CD4-positive, alpha-beta T cell treated with Interleukin-17A for 4 hours (primary cell): ENCODE results near the gene VAMP2.
"Not testable (repeated sequence)": the region's sequence is repeated elsewhere in the genome, so short reads cannot be mapped to it uniquely, and the experiment has no call there.

ENCODE experiments used
- DNase-seq: peaks from one replicate; pipeline ENCODE4 v3.0.0-alpha.2; 2020; ENCODE audit warnings: mixed read lengths

VAMP2 gene

GRCh38 chr17:8176197-8176940, 13.6 kb upstream of the VAMP2 start, which contains the start of gene TMEM107:
Gene TMEM107 (minus strand): TSS chr17:8176380. CDS start chr17:8176286, 94 bp downstream.
- DNase-seq = peak; percentile 91

GRCh38 chr17:8175795-8176196, 13.0 kb upstream of the VAMP2 start:
- no peak for DNase-seq

DNA sequence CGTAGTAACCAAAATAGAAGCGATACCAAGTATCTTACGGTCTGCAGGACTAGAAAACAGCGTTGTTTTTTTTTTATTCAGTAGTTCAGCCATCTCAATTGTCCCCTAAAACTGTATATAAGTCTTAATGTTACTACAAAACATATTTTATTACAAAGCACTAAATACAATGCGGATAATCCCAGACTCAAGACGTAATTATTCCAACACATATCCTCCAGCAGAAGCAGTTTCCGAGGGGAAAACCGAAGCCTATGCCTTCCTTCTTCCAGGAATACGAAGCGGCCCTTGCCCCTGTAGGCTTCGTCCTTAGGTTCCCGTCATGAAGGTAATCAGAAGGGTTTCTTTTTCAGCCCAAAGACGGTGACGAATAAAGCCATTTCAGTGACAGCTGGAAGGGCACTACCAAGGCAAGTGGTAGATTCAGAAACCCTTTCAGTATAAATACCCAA, 11.1 kb upstream of the VAMP2 start:
- DNase-seq = no peak

- DNase-seq = peak; percentile 78
These were observed 10.5 kb upstream of the VAMP2 start for GRCh38 chr17:8173056-8173870.

- DNase-seq = not testable (repeated sequence)
These were observed 7.4 kb upstream of the VAMP2 start for GRCh38 chr17:8170186-8170585.

DNA sequence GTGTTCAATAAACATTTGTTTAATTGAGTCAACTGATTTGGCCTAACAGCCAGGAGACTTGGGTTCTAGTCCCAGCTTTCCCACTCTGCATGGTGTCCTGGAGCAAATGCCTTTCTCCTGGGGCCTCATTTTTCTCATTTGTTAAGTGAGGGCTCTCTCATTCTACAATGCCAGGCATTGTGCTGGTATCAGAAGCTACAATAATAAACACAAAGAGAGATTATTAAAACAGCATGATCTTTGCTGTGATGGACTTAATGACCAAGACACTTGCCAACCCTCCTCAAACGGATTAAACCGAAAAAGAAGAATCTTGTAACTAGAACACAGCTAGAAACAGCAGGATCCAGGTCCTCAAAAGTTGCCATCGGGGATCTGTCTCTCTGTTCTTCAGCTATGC, 4.8 kb upstream of the VAMP2 start:
- no peak for DNase-seq

DNA sequence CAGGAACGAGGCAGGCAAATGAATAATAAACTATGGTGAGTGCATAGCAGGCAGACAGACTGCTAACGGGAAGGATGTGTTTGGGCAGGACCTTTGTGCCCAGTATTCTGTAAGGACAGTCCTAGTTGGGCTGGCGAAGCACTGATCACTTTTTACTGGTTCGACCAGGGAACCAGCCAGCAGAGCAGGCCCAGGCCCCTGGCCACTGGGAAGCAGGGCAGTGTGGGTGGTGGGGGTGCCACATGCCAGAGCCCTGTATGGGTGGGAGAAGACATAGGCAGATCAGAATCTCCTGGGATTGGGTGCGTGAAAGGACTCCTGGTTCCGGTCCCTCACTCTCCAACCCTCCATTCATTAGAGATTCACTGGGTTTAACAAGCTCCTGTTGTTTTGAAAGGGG, 4.0 kb upstream of the VAMP2 start:
- no peak for DNase-seq

DNA sequence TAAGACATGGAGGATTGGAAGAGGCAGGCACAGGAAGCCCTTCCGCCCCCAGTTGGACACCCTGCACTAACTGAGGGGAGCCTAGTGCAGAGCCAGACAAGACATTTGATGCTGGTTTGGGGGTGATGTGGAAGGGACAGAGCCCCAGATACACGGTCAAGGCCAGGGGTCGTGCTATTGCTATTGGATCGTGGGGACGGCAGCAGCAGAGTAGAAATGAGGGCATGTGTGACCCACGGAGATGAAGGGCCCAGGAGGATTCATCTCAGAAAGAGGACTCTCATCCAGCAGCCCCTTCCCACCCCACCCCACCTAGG, 2.0 kb upstream of the VAMP2 start:
- peak; percentile 56 for DNase-seq

DNA sequence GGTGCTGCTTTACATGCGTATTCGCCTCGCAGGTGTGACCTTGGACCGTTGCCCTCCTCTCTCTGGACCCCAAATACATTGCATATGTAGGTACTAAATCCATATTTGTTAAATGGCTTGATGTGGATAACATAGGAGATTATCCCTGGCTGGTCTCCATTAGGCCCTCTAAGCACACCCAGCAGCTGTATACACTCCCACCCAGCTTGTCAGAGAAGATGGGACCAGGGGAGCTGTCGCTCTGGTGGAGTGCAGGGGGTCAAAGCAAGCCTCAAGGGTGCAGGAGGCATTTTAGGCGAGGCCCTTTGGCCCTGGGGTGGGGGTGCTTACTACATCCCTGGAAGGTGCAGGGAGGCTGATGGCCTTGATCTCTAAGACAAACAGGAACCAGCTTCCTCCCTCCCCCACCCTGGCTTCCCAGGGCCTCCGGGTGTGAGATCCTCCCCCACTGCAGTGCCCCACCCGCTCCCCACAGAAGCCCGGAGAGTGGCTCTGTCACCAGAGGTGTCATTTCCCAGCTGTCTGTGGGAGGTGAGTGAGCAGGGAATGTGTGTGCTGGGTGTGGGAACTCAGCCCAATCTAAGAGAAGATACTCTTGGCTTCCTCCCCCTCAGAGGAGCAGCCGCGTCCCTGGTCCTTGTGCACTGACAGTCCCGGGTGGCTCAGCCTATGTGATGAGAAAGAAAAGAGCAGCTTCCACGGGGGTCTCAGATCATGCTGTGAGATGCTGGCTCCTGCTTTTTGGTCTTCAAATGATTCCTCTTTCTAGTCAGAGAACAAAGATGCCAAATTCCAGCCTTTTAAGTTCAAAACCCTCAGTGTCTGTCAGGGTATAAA, 1.4 kb upstream of the VAMP2 start:
- DNase-seq = peak; percentile 86

GRCh38 chr17:8162997-8163977, 539 bp upstream of the VAMP2 start:
- peak; percentile 29 for DNase-seq

GRCh38 chr17:8161289-8162232, 1.2 kb downstream of the VAMP2 start:
- peak; percentile 22 for DNase-seq

DNA sequence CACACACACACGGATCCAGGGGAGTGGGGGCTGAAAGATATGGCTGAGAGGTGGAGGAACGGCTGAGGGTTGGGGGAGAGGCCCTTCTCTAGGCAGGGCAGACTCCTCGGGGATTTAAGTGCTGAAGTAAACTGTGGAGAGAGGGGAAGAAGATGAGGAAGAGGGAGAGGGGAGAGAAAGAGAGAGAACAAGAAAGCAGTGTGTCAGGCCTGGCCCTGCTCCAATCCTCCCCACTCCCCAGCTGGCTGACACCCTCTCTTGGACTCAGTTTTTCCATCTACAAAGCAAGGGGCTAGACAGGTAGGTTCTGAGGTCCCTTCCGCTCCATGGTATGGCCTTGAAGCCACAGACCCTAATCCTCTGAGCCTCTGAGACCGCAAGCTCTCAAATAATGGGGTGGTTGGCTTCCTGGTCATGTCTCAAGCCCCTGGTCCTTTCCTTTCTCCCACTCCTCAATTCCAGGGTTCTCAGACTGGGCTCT, 2.0 kb downstream of the VAMP2 start:
- no peak for DNase-seq

GRCh38 chr17:8160224-8160577, 2.5 kb downstream of the VAMP2 start:
- DNase-seq = no peak

GRCh38 chr17:8159459-8160223, 3.1 kb downstream of the VAMP2 start:
- no peak for DNase-seq

DNA sequence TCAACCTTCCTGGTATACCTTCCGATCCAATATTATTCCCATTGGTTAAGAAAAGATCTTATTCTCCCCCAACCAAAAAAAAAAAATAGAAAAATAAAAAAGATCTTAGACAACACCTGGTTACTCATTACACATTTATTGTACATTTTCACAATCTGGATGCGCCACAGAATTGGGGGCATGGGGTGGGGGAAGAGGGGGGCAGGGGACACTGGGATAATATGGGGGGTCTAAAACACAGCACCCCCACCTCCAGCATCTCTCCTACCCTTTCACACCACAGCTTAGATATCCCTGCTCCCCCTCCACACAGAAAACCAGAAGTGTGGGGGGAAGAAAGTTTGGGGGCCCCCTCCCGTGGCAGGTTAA, 3.7 kb downstream of the VAMP2 start:
- no peak for DNase-seq

- DNase-seq = peak; percentile 88
These were observed 4.3 kb downstream of the VAMP2 start for GRCh38 chr17:8158267-8159031.

DNA sequence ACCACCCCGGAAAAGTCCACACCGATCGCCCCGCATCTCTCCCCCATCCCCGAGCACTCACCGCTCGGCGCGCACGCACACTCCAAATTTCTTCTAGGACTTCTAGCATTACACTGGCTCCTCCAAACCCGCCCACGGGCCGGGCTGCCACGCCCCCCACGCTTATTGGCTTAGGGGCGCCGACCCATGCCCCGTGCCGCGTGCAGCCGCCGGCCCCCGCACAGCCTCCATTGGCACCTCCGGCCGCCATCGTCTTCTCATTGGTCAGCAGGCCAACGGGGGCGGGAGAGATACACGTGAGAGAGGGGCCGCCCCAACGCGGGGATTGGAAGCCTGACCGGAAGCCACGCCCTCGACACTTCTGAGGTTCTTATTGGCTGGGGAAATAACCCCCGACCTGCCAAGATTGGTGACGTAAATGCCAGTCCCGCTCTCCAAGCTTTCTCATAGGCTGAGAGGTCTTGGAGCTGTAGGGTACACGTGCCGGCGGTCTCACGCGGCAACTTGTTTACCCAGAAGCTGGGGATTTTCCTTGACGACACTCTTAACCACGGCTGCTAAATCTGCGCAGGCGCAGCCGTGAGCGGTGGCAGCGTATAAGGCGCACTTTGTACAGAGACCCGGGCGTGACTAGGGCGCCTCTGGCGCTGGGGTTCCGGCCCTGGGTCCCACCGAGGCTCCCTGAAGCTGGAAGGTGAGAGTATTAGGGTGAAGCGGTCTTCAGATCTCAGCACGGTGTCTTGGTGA, 6.3 kb downstream of the VAMP2 start:
- DNase-seq = peak; percentile 100

- no peak for DNase-seq
These were observed 6.8 kb downstream of the VAMP2 start for GRCh38 chr17:8155996-8156245.
